ENCODE measurements around the gene RAD51B. TPM values are rescaled to one million over a fixed set of nuclear protein-coding genes. Genes with fewer than 3 reads are reported as not detected.

RAD51B gene
- total RNA-seq, 6 donors from 2014 or later: 10.6 to 63.9 (median 18.4) TPM

DNA sequence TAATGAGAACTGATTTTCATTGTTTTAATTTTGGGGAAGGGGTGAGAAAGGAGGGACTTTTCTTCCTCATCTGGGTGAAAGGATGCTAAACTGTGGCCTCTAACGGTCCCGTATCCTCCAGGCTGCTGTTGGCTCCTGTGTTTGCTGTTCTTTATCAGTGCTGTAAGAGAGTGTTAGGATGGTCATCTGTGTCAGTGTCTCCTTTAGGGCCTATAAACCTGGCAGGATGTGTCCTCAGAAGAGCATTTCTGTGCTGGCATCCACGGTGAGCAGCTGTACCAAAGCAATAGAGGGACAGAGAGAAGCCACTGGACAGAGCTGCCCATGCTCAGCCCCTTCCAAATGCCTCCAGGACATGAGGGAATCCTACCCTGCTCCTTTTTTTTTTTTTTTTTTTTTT is 720.2 kb downstream of the RAD51B start:
- Histone ChIP-seq H3K36me3 (no peaks in the 10 kb centered on the region), H3K9me3 (no peaks in the 10 kb centered on the region), H3K27me3 (no peaks in the 10 kb centered on the region), H3K4me1 (peaks cover 0 to 5% (median 2%) of the 10 kb centered on the region in 4 donors), H3K27ac (no peak overlapping the region), H3K4me3 (no peak overlapping the region)
- no peak for ATAC-seq (ENCODE audit: low FRiP score in 2 of 2)
- TF ChIP-seq, protein P1, sequence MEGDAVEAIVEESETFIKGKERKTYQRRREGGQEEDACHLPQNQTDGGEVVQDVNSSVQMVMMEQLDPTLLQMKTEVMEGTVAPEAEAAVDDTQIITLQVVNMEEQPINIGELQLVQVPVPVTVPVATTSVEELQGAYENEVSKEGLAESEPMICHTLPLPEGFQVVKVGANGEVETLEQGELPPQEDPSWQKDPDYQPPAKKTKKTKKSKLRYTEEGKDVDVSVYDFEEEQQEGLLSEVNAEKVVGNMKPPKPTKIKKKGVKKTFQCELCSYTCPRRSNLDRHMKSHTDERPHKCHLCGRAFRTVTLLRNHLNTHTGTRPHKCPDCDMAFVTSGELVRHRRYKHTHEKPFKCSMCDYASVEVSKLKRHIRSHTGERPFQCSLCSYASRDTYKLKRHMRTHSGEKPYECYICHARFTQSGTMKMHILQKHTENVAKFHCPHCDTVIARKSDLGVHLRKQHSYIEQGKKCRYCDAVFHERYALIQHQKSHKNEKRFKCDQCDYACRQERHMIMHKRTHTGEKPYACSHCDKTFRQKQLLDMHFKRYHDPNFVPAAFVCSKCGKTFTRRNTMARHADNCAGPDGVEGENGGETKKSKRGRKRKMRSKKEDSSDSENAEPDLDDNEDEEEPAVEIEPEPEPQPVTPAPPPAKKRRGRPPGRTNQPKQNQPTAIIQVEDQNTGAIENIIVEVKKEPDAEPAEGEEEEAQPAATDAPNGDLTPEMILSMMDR (IDR thresholded peaks at IDR 0.05): no peak
- no peak for TF ChIP-seq POLR2AphosphoS5 (IDR thresholded peaks at IDR 0.05)
- TF ChIP-seq POLR2A (IDR thresholded peaks at IDR 0.05): no peak
- no peak for TF ChIP-seq EP300 (IDR thresholded peaks at IDR 0.05)
- DNase-seq: no peak
- WGBS, 2 donors: 75 to 94% methylated on average over 3 of the region's 3 CpGs

DNA sequence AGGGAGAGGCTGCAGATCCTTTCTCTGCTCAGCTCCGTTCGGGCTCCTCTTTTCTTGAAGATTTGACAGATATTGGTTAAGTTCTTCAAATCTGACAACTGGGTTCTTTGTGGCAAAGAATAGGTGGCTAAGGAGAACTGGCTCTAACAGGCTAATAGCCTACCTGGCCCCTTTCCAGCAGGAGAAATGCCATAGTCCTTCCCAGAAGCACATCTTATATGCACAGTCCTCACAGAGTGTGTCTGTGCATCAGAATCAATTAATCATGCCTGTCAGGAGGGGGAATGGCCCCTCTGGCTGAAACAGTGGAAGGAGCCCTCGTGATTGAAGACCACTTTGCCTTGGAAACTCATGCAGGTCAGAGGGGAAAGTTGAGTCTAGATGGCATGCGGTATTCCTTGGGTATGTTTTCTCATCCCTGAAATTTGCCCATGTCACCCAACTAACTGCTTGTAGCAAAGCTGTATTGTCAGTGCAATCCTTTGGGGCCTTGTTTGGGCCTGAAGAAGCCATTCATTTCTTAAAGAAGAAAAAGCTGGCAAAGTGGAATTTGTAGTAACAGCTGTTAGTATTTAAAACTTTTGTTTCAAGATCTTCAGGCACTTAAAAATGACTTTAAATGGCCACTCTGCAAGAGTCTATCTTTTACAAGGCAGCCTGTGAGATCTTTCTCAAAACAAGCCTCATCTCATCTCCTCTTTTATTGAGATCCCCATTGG is 721.8 kb downstream of the RAD51B start:
- ATAC-seq (ENCODE audit: low FRiP score in 2 of 2): no peak
- H3K27ac ChIP-seq: no peak overlapping the region
- WGBS, 2 donors: 95 to 96% methylated on average over 4 of the region's 4 CpGs
- H3K4me3 ChIP-seq: no peak overlapping the region
- DNase-seq: no peak
- peaks cover 0 to 7% (median 2%) of the 10 kb centered on the region in 4 donors for H3K4me1 ChIP-seq
- H3K36me3 ChIP-seq: no peaks in the 10 kb centered on the region
- H3K9me3 ChIP-seq: no peaks in the 10 kb centered on the region
- TF ChIP-seq POLR2A (IDR thresholded peaks at IDR 0.05) (no peak), EP300 (IDR thresholded peaks at IDR 0.05) (no peak), POLR2AphosphoS5 (IDR thresholded peaks at IDR 0.05) (no peak)
- TF ChIP-seq, protein P1 (IDR thresholded peaks at IDR 0.05): no peak
- no peaks in the 10 kb centered on the region for H3K27me3 ChIP-seq

DNA sequence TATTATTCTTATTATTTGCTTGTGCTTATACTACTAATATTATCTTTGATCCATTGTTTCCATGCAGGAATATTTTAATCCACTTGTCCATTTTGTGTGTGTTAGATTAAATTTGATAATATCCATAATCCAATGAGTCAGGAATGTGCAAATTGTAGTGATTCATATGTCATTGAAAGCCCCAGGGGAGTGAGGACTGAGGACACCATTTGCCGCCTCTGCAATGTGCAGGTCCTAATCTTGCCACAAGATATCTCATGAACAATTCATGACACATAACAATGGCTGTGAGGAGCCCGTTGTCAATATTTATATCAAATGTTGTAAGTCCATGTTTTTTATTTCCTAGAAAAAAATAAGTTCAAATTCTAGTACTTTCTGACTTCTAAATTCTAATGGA is 722.8 kb downstream of the RAD51B start:
- no peaks in the 10 kb centered on the region for H3K27me3 ChIP-seq
- 86 to 97% methylated on average over 2 of the region's 2 CpGs for WGBS, 2 donors
- TF ChIP-seq, protein P1 (IDR thresholded peaks at IDR 0.05): no peak
- TF ChIP-seq POLR2A (IDR thresholded peaks at IDR 0.05) (no peak), POLR2AphosphoS5 (IDR thresholded peaks at IDR 0.05) (no peak), EP300 (IDR thresholded peaks at IDR 0.05) (no peak)
- H3K4me1 ChIP-seq: peaks cover 5 to 10% (median 9%) of the 10 kb centered on the region in 4 donors
- no peaks in the 10 kb centered on the region for H3K36me3 ChIP-seq
- H3K9me3 ChIP-seq: no peaks in the 10 kb centered on the region
- DNase-seq (no peak), ATAC-seq (ENCODE audit: low FRiP score in 2 of 2) (no peak)
- no peak overlapping the region for H3K4me3 ChIP-seq
- H3K27ac ChIP-seq: no peak overlapping the region

DNA sequence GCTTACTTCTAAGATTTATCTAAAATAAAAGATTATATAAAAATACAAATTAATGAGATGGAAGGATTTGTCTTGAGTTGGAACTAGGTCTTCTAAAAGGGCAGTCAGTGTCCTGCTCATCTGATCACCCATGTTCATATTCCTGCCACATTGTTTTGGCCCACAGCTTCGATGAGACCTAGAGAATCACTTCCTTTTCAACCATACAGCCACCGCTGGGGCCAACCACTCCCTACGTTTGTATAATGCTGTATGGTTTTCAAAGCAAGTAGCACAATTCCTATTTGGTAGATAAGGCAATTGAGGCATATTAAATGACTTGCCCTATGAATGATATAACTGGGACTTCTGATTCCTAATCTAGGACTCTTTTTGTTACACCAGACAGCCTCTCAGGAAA is 723.9 kb downstream of the RAD51B start:
- no peaks in the 10 kb centered on the region for H3K9me3 ChIP-seq
- peak overlapping the region; percentile 1 to 49 (median 30) for H3K27ac ChIP-seq
- H3K4me1 ChIP-seq: peaks cover 15 to 22% (median 21%) of the 10 kb centered on the region in 4 donors
- ATAC-seq (ENCODE audit: low FRiP score in 2 of 2): no peak
- no peak for TF ChIP-seq EP300 (IDR thresholded peaks at IDR 0.05)
- TF ChIP-seq, protein P1 (IDR thresholded peaks at IDR 0.05): no peak
- TF ChIP-seq POLR2A (IDR thresholded peaks at IDR 0.05): no peak
- TF ChIP-seq POLR2AphosphoS5 (IDR thresholded peaks at IDR 0.05): no peak
- no peaks in the 10 kb centered on the region for H3K36me3 ChIP-seq
- 67 to 76% methylated on average over 3 of the region's 3 CpGs for WGBS, 2 donors
- no peak for DNase-seq
- no peaks in the 10 kb centered on the region for H3K27me3 ChIP-seq
- no peak overlapping the region for H3K4me3 ChIP-seq

All from upper lobe of left lung (tissue), 6 donors.